ENCODE results near the gene CTPS2. TPM values are rescaled to one million over a fixed set of nuclear protein-coding genes. Genes with fewer than 3 reads are reported as not detected.

CTPS2 gene
- total RNA-seq, 1 experiment from 2014 or later = 3.8 TPM

DNA sequence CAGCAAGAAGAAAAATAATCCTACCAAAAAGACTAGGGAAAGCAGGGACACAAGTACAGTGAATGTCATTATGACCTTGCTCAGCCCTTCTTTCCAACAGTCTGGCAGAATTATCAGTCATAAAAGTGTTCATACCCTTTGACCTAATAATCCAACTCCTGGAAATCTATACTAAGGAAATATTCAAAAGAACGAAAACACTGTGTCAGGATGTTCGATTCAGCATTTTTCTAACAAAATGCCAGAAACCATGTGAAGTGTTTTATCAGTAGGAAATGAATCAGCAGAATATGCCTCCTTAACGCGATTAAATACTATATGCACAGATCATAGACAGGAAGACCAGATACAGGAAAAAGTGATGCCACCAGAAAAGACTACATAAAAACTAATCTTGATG, 78.7 kb downstream of the CTPS2 start:
- intact Hi-C loops (cut with micrococcal nuclease; ENCODE audit: unreplicated experiment) (no loop called here), in situ Hi-C loops (cut with HindIII; ENCODE audit: low pct_unique_long_range_greater_than_20kb, low sequenced_read_pairs) (no loop called here)
- TF ChIP-seq POLR2AphosphoS5 (IDR thresholded peaks at IDR 0.05; ENCODE audit: low read depth, low read length) (no peak), SIN3A (IDR thresholded peaks at IDR 0.05; ENCODE audit: borderline replicate concordance, insufficient read depth, low read depth, low read length) (no peak), TCF7L2 (IDR thresholded peaks at IDR 0.05; ENCODE audit: low read depth, low read length) (no peak)
- TF ChIP-seq, protein P1, sequence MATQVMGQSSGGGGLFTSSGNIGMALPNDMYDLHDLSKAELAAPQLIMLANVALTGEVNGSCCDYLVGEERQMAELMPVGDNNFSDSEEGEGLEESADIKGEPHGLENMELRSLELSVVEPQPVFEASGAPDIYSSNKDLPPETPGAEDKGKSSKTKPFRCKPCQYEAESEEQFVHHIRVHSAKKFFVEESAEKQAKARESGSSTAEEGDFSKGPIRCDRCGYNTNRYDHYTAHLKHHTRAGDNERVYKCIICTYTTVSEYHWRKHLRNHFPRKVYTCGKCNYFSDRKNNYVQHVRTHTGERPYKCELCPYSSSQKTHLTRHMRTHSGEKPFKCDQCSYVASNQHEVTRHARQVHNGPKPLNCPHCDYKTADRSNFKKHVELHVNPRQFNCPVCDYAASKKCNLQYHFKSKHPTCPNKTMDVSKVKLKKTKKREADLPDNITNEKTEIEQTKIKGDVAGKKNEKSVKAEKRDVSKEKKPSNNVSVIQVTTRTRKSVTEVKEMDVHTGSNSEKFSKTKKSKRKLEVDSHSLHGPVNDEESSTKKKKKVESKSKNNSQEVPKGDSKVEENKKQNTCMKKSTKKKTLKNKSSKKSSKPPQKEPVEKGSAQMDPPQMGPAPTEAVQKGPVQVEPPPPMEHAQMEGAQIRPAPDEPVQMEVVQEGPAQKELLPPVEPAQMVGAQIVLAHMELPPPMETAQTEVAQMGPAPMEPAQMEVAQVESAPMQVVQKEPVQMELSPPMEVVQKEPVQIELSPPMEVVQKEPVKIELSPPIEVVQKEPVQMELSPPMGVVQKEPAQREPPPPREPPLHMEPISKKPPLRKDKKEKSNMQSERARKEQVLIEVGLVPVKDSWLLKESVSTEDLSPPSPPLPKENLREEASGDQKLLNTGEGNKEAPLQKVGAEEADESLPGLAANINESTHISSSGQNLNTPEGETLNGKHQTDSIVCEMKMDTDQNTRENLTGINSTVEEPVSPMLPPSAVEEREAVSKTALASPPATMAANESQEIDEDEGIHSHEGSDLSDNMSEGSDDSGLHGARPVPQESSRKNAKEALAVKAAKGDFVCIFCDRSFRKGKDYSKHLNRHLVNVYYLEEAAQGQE (IDR thresholded peaks at IDR 0.05; ENCODE audit: insufficient read depth in 1 of 2, low read depth in 2 of 2, low read length in 1 of 2) = no peak
- TF ChIP-seq, protein P2, sequence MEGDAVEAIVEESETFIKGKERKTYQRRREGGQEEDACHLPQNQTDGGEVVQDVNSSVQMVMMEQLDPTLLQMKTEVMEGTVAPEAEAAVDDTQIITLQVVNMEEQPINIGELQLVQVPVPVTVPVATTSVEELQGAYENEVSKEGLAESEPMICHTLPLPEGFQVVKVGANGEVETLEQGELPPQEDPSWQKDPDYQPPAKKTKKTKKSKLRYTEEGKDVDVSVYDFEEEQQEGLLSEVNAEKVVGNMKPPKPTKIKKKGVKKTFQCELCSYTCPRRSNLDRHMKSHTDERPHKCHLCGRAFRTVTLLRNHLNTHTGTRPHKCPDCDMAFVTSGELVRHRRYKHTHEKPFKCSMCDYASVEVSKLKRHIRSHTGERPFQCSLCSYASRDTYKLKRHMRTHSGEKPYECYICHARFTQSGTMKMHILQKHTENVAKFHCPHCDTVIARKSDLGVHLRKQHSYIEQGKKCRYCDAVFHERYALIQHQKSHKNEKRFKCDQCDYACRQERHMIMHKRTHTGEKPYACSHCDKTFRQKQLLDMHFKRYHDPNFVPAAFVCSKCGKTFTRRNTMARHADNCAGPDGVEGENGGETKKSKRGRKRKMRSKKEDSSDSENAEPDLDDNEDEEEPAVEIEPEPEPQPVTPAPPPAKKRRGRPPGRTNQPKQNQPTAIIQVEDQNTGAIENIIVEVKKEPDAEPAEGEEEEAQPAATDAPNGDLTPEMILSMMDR (IDR thresholded peaks at IDR 0.05) = no peak
- Histone ChIP-seq H3K9me3 (ENCODE audit: control insufficient read depth, insufficient read depth, low read depth, low read length) (no peaks in the 10 kb centered on the region), H3K4me3 (ENCODE audit: low read depth in 2 of 2, low read length in 2 of 2) (no peak overlapping the region), H3K36me3 (ENCODE audit: control insufficient read depth, insufficient read depth, low read length) (no peaks in the 10 kb centered on the region), H3K27ac (ENCODE audit: low read length) (no peak overlapping the region), H3K4me1 (ENCODE audit: control insufficient read depth, insufficient read depth, low read length) (no peaks in the 10 kb centered on the region), H3K27me3 (ENCODE audit: control insufficient read depth, insufficient read depth, low read length) (no peaks in the 10 kb centered on the region)
- no TSS peak for BruUV-seq (replicated peaks)
- POLR2A ChIA-PET = no interaction called here
- DNase-seq (ENCODE audit: low read depth, low spot score) (no peak), ATAC-seq (no peak)
- CTCF ChIA-PET = no interaction called here

DNA sequence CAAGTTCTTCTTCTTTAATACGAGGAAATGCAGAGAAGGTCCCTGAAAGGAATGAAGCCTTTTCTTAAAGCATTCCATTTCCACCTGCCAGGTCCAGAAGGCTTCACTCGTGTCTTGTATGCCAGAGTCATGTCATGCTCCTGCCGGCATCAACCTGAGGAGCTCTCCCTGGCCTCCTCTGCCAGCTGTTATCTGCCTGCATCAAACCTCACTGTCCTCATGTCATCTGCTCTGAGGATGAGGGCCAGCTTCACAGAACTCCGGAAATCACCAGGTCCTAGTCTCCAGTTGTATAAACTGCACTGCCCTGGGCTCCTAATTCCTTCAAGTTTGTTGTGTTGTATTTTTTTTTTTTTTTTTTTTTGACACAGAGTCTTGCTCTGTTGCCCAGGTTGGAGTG, 82.6 kb downstream of the CTPS2 start:
- ATAC-seq (no peak), DNase-seq (ENCODE audit: low read depth, low spot score) (no peak)
- H3K36me3 ChIP-seq (ENCODE audit: control insufficient read depth, insufficient read depth, low read length) = no peaks in the 10 kb centered on the region
- H3K27ac ChIP-seq (ENCODE audit: low read length) = no peak overlapping the region
- intact Hi-C loops (cut with micrococcal nuclease; ENCODE audit: unreplicated experiment) = no loop called here
- CTCF ChIA-PET = no interaction called here
- no peaks in the 10 kb centered on the region for H3K4me1 ChIP-seq (ENCODE audit: control insufficient read depth, insufficient read depth, low read length)
- in situ Hi-C loops (cut with HindIII; ENCODE audit: low pct_unique_long_range_greater_than_20kb, low sequenced_read_pairs) = no loop called here
- no peak overlapping the region for H3K4me3 ChIP-seq (ENCODE audit: low read depth in 2 of 2, low read length in 2 of 2)
- no peak for TF ChIP-seq TCF7L2 (IDR thresholded peaks at IDR 0.05; ENCODE audit: low read depth, low read length)
- TF ChIP-seq, protein P2 (IDR thresholded peaks at IDR 0.05) = no peak
- TF ChIP-seq SIN3A (IDR thresholded peaks at IDR 0.05; ENCODE audit: borderline replicate concordance, insufficient read depth, low read depth, low read length) = no peak
- TF ChIP-seq, protein P1 (IDR thresholded peaks at IDR 0.05; ENCODE audit: insufficient read depth in 1 of 2, low read depth in 2 of 2, low read length in 1 of 2) = no peak
- TF ChIP-seq POLR2AphosphoS5 (IDR thresholded peaks at IDR 0.05; ENCODE audit: low read depth, low read length) = no peak
- H3K9me3 ChIP-seq (ENCODE audit: control insufficient read depth, insufficient read depth, low read depth, low read length) = no peaks in the 10 kb centered on the region
- BruUV-seq (replicated peaks) = no TSS peak
- POLR2A ChIA-PET = no interaction called here
- no peaks in the 10 kb centered on the region for H3K27me3 ChIP-seq (ENCODE audit: control insufficient read depth, insufficient read depth, low read length)

Measured in Panc1 (cell line).